AG04450 (cell line): Measurements from ENCODE around the gene MYH11. TPM values are rescaled to one million over a fixed set of nuclear protein-coding genes. Genes with fewer than 3 reads are reported as not detected.

Source experiments
- CTCF ChIA-PET: fragments of 300-600, 350-600 bp; formaldehyde crosslinking; extraction: SDS; loops from one replicate; lab custom pipeline; 2022; ENCODE audit warnings: antibody characterized with exemption, inconsistent platforms; lab: Charles Lee
- POLR2A ChIA-PET: fragments of 350-600 bp; formaldehyde crosslinking; extraction: SDS; loops from one replicate; lab custom pipeline; 2021; ENCODE audit warnings: antibody characterized with exemption, inconsistent platforms; lab: Yijun Ruan, JAX
- DNase-seq: peaks from one replicate; pipeline ENCODE4 v3.0.0-alpha.2; 2011; ENCODE audit warnings: low read depth, low spot score
- H3K27ac ChIP-seq: one replicate; pipeline ENCODE4 v1.5.1; 2012; ENCODE audit warnings: low read depth, low read length, control low read depth
- H3K27me3 ChIP-seq: one replicate; pipeline ENCODE4 v1.6.0; 2012; ENCODE audit warnings: low read length; ENCODE audit not compliant: control insufficient read depth, insufficient read depth
- H3K4me3 ChIP-seq: 2 replicates; pipeline ENCODE4 v1.5.1; 2011; ENCODE audit warnings: mild to moderate bottlenecking, low read depth, low read length, control low read depth
- H3K9me3 ChIP-seq: 2 replicates; pipeline ENCODE4 v1.5.1; 2012; ENCODE audit warnings: low read length; ENCODE audit not compliant: control insufficient read depth, insufficient read depth
- CTCF ChIP-seq: IDR thresholded peaks from 2 replicates; pipeline ENCODE4 v1.5.1; 2011; ENCODE audit warnings: low read depth, low read length, control low read depth, inconsistent platforms
- polyA plus RNA-seq: library from polyadenylated mRNA; depleted of rRNA; stranded (reverse); fragments of >200 nt; gene quantifications from 2 replicates; pipeline ENCODE4 v1.2.3, GENCODE V29; 2011

MYH11 gene
- polyA plus RNA-seq, 1 experiment = 0.20 TPM

GRCh38 chr16:15723808-15724207 is 133.0 kb downstream of the MYH11 start:
- no peak overlapping the region for H3K4me3 ChIP-seq
- POLR2A ChIA-PET = no interaction called here
- H3K27ac ChIP-seq = no peak overlapping the region
- CTCF ChIA-PET = no interaction called here
- H3K9me3 ChIP-seq = no peaks in the 10 kb centered on the region
- no peaks in the 10 kb centered on the region for H3K27me3 ChIP-seq
- DNase-seq = no peak
- TF ChIP-seq CTCF = no peak

- TF ChIP-seq CTCF = no peak
- no peak overlapping the region for H3K4me3 ChIP-seq
- no peaks in the 10 kb centered on the region; the same call in 1 of the 2 replicates for H3K9me3 ChIP-seq
- DNase-seq = no peak
- H3K27ac ChIP-seq = no peak overlapping the region
- no peaks in the 10 kb centered on the region for H3K27me3 ChIP-seq
- CTCF ChIA-PET = no interaction called here
- POLR2A ChIA-PET = no interaction called here
Observed at GRCh38 chr16:15721018-15721417, 135.8 kb downstream of the MYH11 start.

GRCh38 chr16:15716694-15717447 is 140.0 kb downstream of the MYH11 start:
- no peak for DNase-seq
- no peak overlapping the region for H3K27ac ChIP-seq
- H3K9me3 ChIP-seq = no peaks in the 10 kb centered on the region; the same call in 1 of the 2 replicates
- no peaks in the 10 kb centered on the region for H3K27me3 ChIP-seq
- H3K4me3 ChIP-seq = no peak overlapping the region
- TF ChIP-seq CTCF = no peak
- CTCF ChIA-PET = interaction anchor here (1.7 kb wide), 1 partner anchor 12 kb away, joined by 5 read pairs; no protein-coding TSS in a partner anchor
- POLR2A ChIA-PET = no interaction called here

- no peak for DNase-seq
- Histone ChIP-seq H3K27ac (no peak overlapping the region), H3K27me3 (no peaks in the 10 kb centered on the region), H3K4me3 (no peak overlapping the region), H3K9me3 (no peaks in the 10 kb centered on the region; the same call in 1 of the 2 replicates)
- POLR2A ChIA-PET = interaction anchor here (0.6 kb wide), 1 partner anchor 14 kb away, joined by 4 read pairs; no protein-coding TSS in a partner anchor
- CTCF ChIA-PET = no interaction called here
- no peak for TF ChIP-seq CTCF
Observed at GRCh38 chr16:15715221-15715620, 141.6 kb downstream of the MYH11 start.
